Subcutaneous abdominal adipose tissue (tissue), 5 donors: ENCODE data around the gene TRAPPC10.

Experiments used
- H3K27ac ChIP-seq: one replicate; pipeline ENCODE4 v1.7.0; 2013; ENCODE audit warnings: low read depth, mild to moderate bottlenecking, inconsistent platforms, low read length, moderate library complexity
- H3K27me3 ChIP-seq, 5 donors: one replicate each; pipeline ENCODE4 v1.7.0; 2013; ENCODE audit warnings: low read length in 5 of 5, inconsistent platforms in 1 of 5; ENCODE audit not compliant: control insufficient read depth in 5 of 5, insufficient read depth in 4 of 5
- H3K36me3 ChIP-seq, 5 donors: one replicate each; pipeline ENCODE4 v1.7.0; 2013; ENCODE audit warnings: low read length in 5 of 5; ENCODE audit not compliant: control insufficient read depth in 5 of 5, insufficient read depth in 5 of 5
- H3K4me1 ChIP-seq, 5 donors: one replicate each; pipeline ENCODE4 v1.7.0; 2013; ENCODE audit warnings: low read length in 5 of 5, mild to moderate bottlenecking in 3 of 5, moderate library complexity in 1 of 5; ENCODE audit not compliant: control insufficient read depth in 5 of 5, insufficient read depth in 5 of 5
- H3K4me3 ChIP-seq, 5 donors: one replicate each; pipeline ENCODE4 v1.7.0; 2013; ENCODE audit warnings: low read length in 5 of 5, low read depth in 1 of 5
- H3K9ac ChIP-seq, 5 donors: one replicate each; pipeline ENCODE4 v1.7.0; 2013; ENCODE audit warnings: low read length in 5 of 5, mild to moderate bottlenecking in 4 of 5, moderate library complexity in 3 of 5
- H3K9me3 ChIP-seq, 5 donors: one replicate each; pipeline ENCODE4 v1.7.0; 2013; ENCODE audit warnings: low read length in 5 of 5; ENCODE audit not compliant: control insufficient read depth in 5 of 5
- donor health status: healthy.
- donor health status: healthy.
- donor health status: healthy.
- donor health status: healthy.
- donor health status: healthy.

The TRAPPC10 gene, protein sequence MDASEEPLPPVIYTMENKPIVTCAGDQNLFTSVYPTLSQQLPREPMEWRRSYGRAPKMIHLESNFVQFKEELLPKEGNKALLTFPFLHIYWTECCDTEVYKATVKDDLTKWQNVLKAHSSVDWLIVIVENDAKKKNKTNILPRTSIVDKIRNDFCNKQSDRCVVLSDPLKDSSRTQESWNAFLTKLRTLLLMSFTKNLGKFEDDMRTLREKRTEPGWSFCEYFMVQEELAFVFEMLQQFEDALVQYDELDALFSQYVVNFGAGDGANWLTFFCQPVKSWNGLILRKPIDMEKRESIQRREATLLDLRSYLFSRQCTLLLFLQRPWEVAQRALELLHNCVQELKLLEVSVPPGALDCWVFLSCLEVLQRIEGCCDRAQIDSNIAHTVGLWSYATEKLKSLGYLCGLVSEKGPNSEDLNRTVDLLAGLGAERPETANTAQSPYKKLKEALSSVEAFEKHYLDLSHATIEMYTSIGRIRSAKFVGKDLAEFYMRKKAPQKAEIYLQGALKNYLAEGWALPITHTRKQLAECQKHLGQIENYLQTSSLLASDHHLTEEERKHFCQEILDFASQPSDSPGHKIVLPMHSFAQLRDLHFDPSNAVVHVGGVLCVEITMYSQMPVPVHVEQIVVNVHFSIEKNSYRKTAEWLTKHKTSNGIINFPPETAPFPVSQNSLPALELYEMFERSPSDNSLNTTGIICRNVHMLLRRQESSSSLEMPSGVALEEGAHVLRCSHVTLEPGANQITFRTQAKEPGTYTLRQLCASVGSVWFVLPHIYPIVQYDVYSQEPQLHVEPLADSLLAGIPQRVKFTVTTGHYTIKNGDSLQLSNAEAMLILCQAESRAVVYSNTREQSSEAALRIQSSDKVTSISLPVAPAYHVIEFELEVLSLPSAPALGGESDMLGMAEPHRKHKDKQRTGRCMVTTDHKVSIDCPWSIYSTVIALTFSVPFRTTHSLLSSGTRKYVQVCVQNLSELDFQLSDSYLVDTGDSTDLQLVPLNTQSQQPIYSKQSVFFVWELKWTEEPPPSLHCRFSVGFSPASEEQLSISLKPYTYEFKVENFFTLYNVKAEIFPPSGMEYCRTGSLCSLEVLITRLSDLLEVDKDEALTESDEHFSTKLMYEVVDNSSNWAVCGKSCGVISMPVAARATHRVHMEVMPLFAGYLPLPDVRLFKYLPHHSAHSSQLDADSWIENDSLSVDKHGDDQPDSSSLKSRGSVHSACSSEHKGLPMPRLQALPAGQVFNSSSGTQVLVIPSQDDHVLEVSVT

DNA sequence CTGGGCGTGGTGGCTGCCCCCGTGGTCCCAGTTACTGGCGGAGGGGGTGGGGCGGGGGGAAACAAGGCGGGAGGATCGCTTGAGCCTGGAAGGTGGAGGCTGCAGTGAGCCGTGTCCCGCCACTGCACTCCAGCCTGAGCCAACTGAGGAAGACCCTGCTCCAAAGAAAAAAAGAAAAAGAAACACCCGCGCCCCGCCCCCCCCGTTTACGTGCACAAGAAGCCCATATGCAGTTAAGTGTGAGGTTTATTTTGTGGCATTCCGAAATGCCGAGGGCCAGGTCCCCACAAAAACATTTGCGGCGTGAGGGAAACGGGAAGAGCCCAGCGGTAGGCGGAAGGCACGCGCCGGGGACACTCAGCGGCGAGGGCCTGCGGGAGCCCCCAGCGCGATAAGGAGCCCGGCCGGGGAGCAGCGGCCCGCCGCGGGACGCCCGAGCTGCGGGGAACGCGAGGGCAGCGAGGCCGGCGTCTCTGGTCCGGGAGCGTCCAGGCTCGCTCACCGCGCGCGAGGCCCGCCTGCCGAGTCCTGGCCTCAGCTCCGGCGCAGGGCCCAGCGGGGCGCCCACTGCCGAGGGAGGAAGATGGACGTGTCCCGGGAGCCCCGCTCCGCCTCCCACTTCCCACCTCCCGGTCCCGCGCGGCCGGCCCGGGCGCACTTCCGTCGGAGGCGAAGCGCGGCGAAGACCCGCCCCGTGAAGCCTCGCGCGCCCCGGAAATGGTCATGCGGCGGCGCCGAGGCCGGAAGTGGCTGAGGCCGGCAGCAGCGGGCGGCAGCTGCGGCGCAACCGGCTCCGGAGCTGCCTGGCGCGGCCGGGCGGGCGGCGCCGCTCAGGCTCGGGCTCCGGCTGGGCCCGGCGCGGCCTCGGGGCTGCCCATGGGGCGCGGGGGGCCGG, at the start of gene TRAPPC10:
Gene TRAPPC10 (plus strand): TSS at position 731 of the 895 bp plus-strand sequence. CDS start 185 bp downstream, outside the sequence.
- Histone ChIP-seq H3K27ac (peak within 1 kb of the TSS; percentile 74), H3K36me3 (no peaks in the 10 kb centered on the region), H3K9ac (peak within 1 kb of the TSS in 4 of 5 donors; percentile 76 to 85 (median 83)), H3K27me3 (no peaks in the 10 kb centered on the region), H3K4me3 (peak within 1 kb of the TSS; percentile 75 to 88 (median 81)), H3K9me3 (no peaks in the 10 kb centered on the region), H3K4me1 (peaks cover 0 to 39% (median 33%) of the 10 kb centered on the region in 5 donors)

DNA sequence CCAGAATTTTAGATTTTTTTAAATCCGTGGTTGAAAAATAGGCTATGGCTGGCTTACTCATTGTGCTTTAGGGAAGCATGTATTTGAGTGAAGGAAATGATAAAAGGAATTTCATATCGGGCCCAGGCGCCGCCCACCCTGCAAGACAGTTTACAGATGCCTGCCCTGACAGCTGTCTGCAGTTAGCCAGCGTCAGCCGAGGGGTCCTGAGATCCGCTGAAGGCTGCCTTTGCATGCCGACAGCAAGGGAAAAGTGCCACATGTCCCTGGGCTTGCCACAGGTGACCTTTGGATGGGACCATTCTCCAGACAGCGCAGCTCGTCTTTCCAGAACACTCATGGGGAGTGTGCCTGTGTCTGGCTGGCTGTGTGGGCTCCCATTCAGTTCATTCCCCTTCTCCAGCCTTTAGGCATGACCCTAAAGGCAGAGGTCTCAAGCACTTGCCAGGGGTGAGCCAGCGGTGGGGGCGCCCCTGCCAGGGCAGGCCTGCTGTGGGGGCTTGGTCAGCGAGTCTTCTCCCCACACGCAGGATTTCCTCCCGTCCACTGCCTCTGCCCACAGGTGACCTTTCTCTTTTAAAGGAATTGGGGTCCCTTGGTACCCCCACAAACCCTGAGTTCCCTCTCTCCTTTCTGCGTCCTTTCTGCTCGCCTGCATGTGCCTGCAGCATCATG, 46.1 kb upstream of the TRAPPC10 start:
- Histone ChIP-seq H3K27me3 (peaks cover 0 to 5% (median 0%) of the 10 kb centered on the region in 5 donors), H3K9me3 (peaks cover 0 to 5% (median 0%) of the 10 kb centered on the region in 5 donors), H3K36me3 (peaks cover 6 to 70% (median 49%) of the 10 kb centered on the region in 5 donors), H3K9ac (no peak overlapping the region), H3K4me3 (no peak overlapping the region), H3K27ac (no peak overlapping the region), H3K4me1 (peaks cover 0 to 6% (median 0%) of the 10 kb centered on the region in 5 donors)

DNA sequence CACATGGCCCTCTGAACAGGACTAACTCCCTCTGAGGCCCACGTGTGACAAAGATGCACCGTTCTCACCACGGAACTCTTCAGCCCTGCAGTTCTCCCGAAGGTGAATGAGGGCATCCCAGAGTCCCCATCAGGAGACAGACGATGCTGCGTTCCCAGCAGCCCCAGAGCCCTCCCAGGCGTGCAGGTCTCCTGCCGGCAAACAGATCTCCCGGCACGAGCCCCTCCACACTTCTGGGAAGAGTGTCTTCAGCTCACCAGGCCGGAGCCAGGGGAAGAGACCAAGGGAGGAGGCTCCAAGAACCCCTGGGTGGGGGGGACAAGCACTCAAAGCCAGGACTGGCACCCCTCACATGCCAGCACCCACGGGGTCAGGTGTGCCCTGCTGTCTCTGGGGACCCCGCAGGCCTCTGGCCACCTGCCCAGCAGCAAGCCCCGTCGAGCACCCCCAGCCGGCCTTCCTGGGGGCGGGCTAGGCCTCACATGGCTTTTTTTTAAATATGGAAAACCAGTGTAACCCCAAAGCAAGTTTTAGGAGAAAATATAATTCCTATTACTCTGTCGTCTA, 45.1 kb upstream of the TRAPPC10 start:
- Histone ChIP-seq H3K27ac (no peak overlapping the region), H3K36me3 (peaks cover 0 to 72% (median 52%) of the 10 kb centered on the region in 5 donors), H3K9me3 (no peaks in the 10 kb centered on the region), H3K4me3 (no peak overlapping the region), H3K4me1 (no peaks in the 10 kb centered on the region), H3K9ac (no peak overlapping the region), H3K27me3 (no peaks in the 10 kb centered on the region)

DNA sequence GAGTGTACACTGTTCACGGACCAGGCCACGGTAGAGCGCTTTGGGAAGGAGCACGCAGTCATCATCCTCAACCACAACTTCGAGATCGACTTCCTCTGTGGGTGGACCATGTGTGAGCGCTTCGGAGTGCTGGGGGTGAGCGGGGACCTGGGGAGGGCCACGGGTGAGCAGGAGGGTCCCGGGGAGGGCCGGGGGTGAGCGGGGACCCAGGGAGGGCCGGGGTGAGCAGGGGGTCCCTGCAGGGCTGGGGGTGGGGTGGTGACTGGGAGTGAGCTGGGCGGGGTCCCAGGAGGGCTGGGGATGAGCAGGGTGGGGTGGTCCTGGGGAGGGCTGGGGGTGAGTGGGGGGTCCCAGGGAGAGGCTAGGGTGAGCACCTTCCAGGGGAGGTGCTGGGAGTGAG, 44.1 kb upstream of the TRAPPC10 start:
- H3K9me3 ChIP-seq, result no peaks in the 10 kb centered on the region
- no peaks in the 10 kb centered on the region for H3K4me1 ChIP-seq
- H3K9ac ChIP-seq, result no peak overlapping the region
- no peaks in the 10 kb centered on the region for H3K27me3 ChIP-seq
- H3K36me3 ChIP-seq, result peaks cover 0 to 81% (median 57%) of the 10 kb centered on the region in 5 donors
- no peak overlapping the region for H3K27ac ChIP-seq
- no peak overlapping the region for H3K4me3 ChIP-seq

DNA sequence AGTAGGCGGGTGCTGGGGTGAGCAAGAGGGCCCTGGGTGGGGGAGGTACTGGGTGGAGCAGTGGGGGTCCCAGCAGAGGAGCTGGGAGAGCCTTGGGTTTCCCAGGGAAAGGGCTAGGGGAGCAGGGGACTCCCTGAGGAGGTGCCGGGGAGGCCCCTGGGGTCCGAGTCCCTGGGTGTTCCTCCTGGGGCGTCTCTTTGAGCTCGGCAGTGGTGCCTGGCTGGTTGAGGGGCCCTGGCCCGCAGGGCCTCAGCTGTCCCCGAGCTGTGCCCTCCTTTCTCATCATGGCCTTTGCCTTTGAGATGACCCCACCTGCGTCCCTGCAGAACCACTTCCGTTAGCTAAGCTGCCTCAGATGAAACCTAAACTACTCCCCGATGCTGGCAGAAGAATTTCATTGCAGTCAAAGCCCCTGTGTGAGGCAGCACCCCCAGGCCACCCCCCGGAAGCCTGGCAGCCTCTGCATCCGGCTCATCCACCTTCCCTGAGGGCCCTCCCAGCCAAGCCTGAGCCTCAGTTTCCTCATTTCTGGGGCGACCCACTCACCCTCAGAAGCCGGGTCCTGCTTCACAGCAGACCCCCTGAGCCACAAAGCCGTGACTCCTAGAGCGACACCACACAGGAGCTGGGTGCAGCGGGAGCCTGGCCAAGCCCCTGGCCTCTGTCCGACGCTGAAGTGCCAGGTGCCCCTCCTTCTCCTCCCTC, 43.5 kb upstream of the TRAPPC10 start:
- H3K9ac ChIP-seq, result no peak overlapping the region
- no peaks in the 10 kb centered on the region for H3K9me3 ChIP-seq
- H3K27me3 ChIP-seq, result no peaks in the 10 kb centered on the region
- peaks cover 0 to 84% (median 61%) of the 10 kb centered on the region in 5 donors for H3K36me3 ChIP-seq
- H3K27ac ChIP-seq, result no peak overlapping the region
- no peaks in the 10 kb centered on the region for H3K4me1 ChIP-seq
- no peak overlapping the region for H3K4me3 ChIP-seq

DNA sequence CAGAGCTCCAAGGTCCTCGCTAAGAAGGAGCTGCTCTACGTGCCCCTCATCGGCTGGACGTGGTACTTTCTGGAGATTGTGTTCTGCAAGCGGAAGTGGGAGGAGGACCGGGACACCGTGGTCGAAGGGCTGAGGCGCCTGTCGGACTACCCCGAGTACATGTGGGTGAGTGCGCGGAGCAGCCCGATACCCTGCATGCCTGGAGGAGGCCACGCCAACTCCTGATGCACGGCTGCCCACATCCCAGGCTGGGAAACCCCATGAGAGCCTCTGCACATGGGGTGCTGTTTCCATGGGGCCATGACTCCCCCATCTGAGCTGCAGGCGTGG, 43.0 kb upstream of the TRAPPC10 start:
- Histone ChIP-seq H3K27me3 (no peaks in the 10 kb centered on the region), H3K27ac (no peak overlapping the region), H3K9me3 (no peaks in the 10 kb centered on the region), H3K36me3 (peaks cover 0 to 85% (median 61%) of the 10 kb centered on the region in 5 donors), H3K9ac (no peak overlapping the region), H3K4me1 (no peaks in the 10 kb centered on the region), H3K4me3 (no peak overlapping the region)

DNA sequence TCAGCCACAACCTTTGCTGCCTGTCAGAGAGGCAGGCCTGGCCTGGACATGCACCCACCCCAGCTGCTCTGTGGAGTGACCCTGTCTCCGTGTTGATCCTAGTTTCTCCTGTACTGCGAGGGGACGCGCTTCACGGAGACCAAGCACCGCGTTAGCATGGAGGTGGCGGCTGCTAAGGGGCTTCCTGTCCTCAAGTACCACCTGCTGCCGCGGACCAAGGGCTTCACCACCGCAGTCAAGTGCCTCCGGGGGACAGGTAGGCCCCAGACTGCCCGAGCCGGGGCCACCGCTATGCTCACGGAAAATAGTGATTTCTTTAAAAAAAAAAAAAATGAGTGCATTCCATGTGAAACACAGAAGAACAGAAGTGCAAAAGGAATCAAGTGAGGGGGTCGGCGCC, 41.6 kb upstream of the TRAPPC10 start:
- Histone ChIP-seq H3K9me3 (no peaks in the 10 kb centered on the region), H3K27ac (no peak overlapping the region), H3K4me3 (no peak overlapping the region), H3K9ac (no peak overlapping the region), H3K4me1 (peaks cover 0 to 4% (median 2%) of the 10 kb centered on the region in 5 donors), H3K36me3 (peaks cover 0 to 76% (median 61%) of the 10 kb centered on the region in 5 donors), H3K27me3 (no peaks in the 10 kb centered on the region)

DNA sequence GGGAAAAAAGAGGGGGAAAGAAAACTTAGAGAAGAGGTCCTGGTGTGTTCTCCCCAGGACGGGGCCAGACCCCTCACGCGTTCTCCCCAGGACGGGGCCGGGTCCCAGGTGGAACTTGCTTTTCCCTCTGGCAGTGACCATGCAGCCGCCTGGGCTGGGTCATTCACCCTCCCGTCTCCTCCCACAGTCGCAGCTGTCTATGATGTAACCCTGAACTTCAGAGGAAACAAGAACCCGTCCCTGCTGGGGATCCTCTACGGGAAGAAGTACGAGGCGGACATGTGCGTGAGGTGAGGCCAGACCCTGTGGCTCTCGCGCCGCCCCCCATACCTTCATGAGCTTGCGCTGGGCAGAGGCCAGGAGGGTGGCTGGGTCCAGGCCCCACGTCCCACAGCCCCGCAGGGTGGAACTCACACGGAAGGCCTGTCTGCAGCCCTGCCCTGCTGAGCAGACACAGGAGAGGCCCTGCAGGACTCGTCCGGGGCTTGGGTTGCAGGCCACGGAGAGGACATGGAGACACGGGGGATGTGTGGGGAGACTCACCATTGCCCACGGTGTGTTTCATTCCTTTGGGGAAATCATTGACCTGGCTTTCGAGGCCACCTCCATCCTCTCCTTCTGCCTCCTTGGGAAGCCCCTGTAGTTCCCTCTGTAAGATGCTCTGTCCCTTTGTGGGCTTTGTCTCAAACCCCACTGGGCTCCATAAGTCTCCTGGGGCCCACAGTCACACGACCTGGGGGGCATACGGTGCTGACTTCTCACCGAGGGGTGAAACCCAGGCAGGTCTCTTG, 40.7 kb upstream of the TRAPPC10 start:
- Histone ChIP-seq H3K9ac (no peak overlapping the region), H3K27me3 (no peaks in the 10 kb centered on the region), H3K36me3 (peaks cover 0 to 70% (median 55%) of the 10 kb centered on the region in 5 donors), H3K9me3 (no peaks in the 10 kb centered on the region), H3K4me1 (peaks cover 0 to 4% (median 2%) of the 10 kb centered on the region in 5 donors), H3K4me3 (no peak overlapping the region), H3K27ac (no peak overlapping the region)
